ENCODE results near the gene CRHBP.
A peak's percentile ranks its signal among the peaks of the same experiment; 100 is the strongest.
"Not testable (repeated sequence)": the region's sequence is repeated elsewhere in the genome, so short reads cannot be mapped to it uniquely, and the experiment has no call there.

The CRHBP gene

DNA sequence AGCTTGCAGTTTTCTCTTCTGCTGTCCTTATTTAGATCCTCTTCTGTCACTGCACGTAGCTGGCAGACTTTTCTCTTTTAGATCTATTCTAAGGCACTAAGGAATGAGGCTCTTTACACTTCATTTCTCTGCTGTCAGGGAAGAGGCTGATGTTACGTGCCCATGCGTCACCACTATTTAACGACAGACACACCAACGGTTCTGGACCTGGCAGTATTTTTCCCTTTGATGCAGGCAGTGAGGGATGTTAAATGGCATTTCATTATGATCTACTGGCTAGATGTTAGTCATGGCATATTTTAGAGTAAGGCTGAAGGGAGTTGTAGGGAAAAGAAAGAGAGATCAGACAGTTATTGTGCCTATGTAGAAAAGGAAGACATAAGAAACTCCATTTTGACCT is 8.2 kb upstream of the CRHBP start:
- DNase-seq (ENCODE audit: low read depth), result no peak
- TF ChIP-seq, protein P1, sequence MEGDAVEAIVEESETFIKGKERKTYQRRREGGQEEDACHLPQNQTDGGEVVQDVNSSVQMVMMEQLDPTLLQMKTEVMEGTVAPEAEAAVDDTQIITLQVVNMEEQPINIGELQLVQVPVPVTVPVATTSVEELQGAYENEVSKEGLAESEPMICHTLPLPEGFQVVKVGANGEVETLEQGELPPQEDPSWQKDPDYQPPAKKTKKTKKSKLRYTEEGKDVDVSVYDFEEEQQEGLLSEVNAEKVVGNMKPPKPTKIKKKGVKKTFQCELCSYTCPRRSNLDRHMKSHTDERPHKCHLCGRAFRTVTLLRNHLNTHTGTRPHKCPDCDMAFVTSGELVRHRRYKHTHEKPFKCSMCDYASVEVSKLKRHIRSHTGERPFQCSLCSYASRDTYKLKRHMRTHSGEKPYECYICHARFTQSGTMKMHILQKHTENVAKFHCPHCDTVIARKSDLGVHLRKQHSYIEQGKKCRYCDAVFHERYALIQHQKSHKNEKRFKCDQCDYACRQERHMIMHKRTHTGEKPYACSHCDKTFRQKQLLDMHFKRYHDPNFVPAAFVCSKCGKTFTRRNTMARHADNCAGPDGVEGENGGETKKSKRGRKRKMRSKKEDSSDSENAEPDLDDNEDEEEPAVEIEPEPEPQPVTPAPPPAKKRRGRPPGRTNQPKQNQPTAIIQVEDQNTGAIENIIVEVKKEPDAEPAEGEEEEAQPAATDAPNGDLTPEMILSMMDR (IDR thresholded peaks at IDR 0.05; ENCODE audit: low read length, missing control alignments), result no peak
- no peak overlapping the region for H3K4me3 ChIP-seq (replicated peaks; ENCODE audit: low read depth, low read length)

GRCh38 chr5:76945238-76945637 is 7.6 kb upstream of the CRHBP start:
- DNase-seq (ENCODE audit: low read depth); H3K4me3 ChIP-seq (replicated peaks; ENCODE audit: low read depth, low read length): not testable (repeated sequence)

GRCh38 chr5:76946090-76946489 is 6.8 kb upstream of the CRHBP start:
- no peak overlapping the region for H3K4me3 ChIP-seq (replicated peaks; ENCODE audit: low read depth, low read length)
- TF ChIP-seq, protein P1 (IDR thresholded peaks at IDR 0.05; ENCODE audit: low read length, missing control alignments), result no peak
- DNase-seq (ENCODE audit: low read depth), result no peak

GRCh38 chr5:76947082-76947503 is 5.8 kb upstream of the CRHBP start:
- TF ChIP-seq, protein P1 (IDR thresholded peaks at IDR 0.05; ENCODE audit: low read length, missing control alignments), result no peak
- DNase-seq (ENCODE audit: low read depth), result no peak
- H3K4me3 ChIP-seq (replicated peaks; ENCODE audit: low read depth, low read length), result no peak overlapping the region

GRCh38 chr5:76953551-76954382 is 922 bp downstream of the CRHBP start:
- peak overlapping the region; percentile 24 for H3K4me3 ChIP-seq (replicated peaks; ENCODE audit: low read depth, low read length)
- TF ChIP-seq, protein P1 (IDR thresholded peaks at IDR 0.05; ENCODE audit: low read length, missing control alignments), result no peak
- DNase-seq (ENCODE audit: low read depth), result no peak

GRCh38 chr5:76954383-76954763 is 1.5 kb downstream of the CRHBP start:
- DNase-seq (ENCODE audit: low read depth), result no peak
- TF ChIP-seq, protein P1 (IDR thresholded peaks at IDR 0.05; ENCODE audit: low read length, missing control alignments), result no peak
- no peak overlapping the region for H3K4me3 ChIP-seq (replicated peaks; ENCODE audit: low read depth, low read length)

GRCh38 chr5:76956033-76956432 is 3.2 kb downstream of the CRHBP start:
- no peak for DNase-seq (ENCODE audit: low read depth)
- TF ChIP-seq, protein P1 (IDR thresholded peaks at IDR 0.05; ENCODE audit: low read length, missing control alignments), result no peak
- no peak overlapping the region for H3K4me3 ChIP-seq (replicated peaks; ENCODE audit: low read depth, low read length)

All from fibroblast of pulmonary artery (primary cell).